GM19397 (cell line): ENCODE data around the gene SUPT5H.
"Not testable (repeated sequence)": the region's sequence is repeated elsewhere in the genome, so short reads cannot be mapped to it uniquely, and the experiment has no call there.

ENCODE experiments used
- ATAC-seq: cut with Tn5 transposase; IDR thresholded peaks from one replicate; pipeline ENCODE4 v1.9.1; 2021; ENCODE audit warnings: mild to moderate bottlenecking, moderate library complexity; ENCODE audit not compliant: unreplicated experiment

SUPT5H gene

GRCh38 chr19:39463403-39463802, 18.0 kb downstream of the SUPT5H start:
- ATAC-seq = no peak

- ATAC-seq = no peak
Observed at GRCh38 chr19:39465956-39466747, 20.8 kb downstream of the SUPT5H start.

- no peak for ATAC-seq
Observed at GRCh38 chr19:39467941-39468340, 22.6 kb downstream of the SUPT5H start.

GRCh38 chr19:39469036-39469435, 23.7 kb downstream of the SUPT5H start:
- no peak for ATAC-seq

GRCh38 chr19:39469567-39469966, 24.2 kb downstream of the SUPT5H start:
- ATAC-seq = no peak

GRCh38 chr19:39470724-39471339, 25.4 kb downstream of the SUPT5H start:
- no peak for ATAC-seq

GRCh38 chr19:39471756-39472536, 26.6 kb downstream of the SUPT5H start:
- no peak for ATAC-seq

GRCh38 chr19:39472746-39473442, 27.5 kb downstream of the SUPT5H start:
- ATAC-seq = no peak

- ATAC-seq = no peak
Observed at GRCh38 chr19:39473443-39473960, 28.1 kb downstream of the SUPT5H start.

- no peak for ATAC-seq
Observed at GRCh38 chr19:39474139-39474620, 28.8 kb downstream of the SUPT5H start.

- no peak for ATAC-seq
Observed at GRCh38 chr19:39475748-39476147, 30.4 kb downstream of the SUPT5H start.

- ATAC-seq = not testable (repeated sequence)
Observed at GRCh38 chr19:39479319-39479801, 34.0 kb downstream of the SUPT5H start.

GRCh38 chr19:39479916-39480315, 34.5 kb downstream of the SUPT5H start:
- ATAC-seq = no peak

GRCh38 chr19:39480337-39481228, 35.2 kb downstream of the SUPT5H start, which contains the start of gene TIMM50:
TSS of gene TIMM50 (plus strand) at chr19:39480838. CDS start at chr19:39480854, 16 bp downstream.
- ATAC-seq = peak; percentile 93

GRCh38 chr19:39481229-39481545, 35.8 kb downstream of the SUPT5H start:
- ATAC-seq = no peak

GRCh38 chr19:39481676-39482075, 36.3 kb downstream of the SUPT5H start:
- no peak for ATAC-seq

GRCh38 chr19:39483141-39483540, 37.8 kb downstream of the SUPT5H start:
- ATAC-seq = no peak

- ATAC-seq = no peak
Observed at GRCh38 chr19:39489756-39490155, 44.4 kb downstream of the SUPT5H start.

GRCh38 chr19:39492225-39492624, 46.8 kb downstream of the SUPT5H start:
- ATAC-seq = no peak

GRCh38 chr19:39492788-39493187, 47.4 kb downstream of the SUPT5H start:
- no peak for ATAC-seq
